Keratinocyte (primary cell): ENCODE measurements around the gene ATP1A1. TPM values are rescaled to one million over a fixed set of nuclear protein-coding genes. Genes with fewer than 3 reads are reported as not detected.

ENCODE experiments used
- DNase-seq: peaks from one replicate; pipeline ENCODE4 v3.0.0-alpha.2; 2011; ENCODE audit warnings: low read depth, missing footprints, low spot score
- FAIRE-seq: peaks from 2 replicates; lab custom pipeline; 2011; peaks lifted over from hg19 to GRCh38; lab: Jason Lieb, UNC
- H2AFZ ChIP-seq: 2 replicates; pipeline ENCODE4 v1.6.0; 2012; ENCODE audit warnings: low read length, control low read depth, inconsistent platforms; ENCODE audit not compliant: control insufficient read depth
- H3K27ac ChIP-seq: 2 replicates; pipeline ENCODE4 v1.5.1; 2011; ENCODE audit warnings: low read length; ENCODE audit not compliant: control insufficient read depth, insufficient read depth
- H3K27me3 ChIP-seq: 3 replicates; pipeline ENCODE4 v1.6.0; 2011; ENCODE audit warnings: low read length; ENCODE audit not compliant: control insufficient read depth, insufficient read depth; ENCODE audit errors: extremely low read depth
- H3K36me3 ChIP-seq, 2 experiments: 2 replicates in 1 of 2; 3 replicates in 1 of 2; pipeline ENCODE4 v1.5.1; 2011; ENCODE audit warnings: low read length in 2 of 2, mild to moderate bottlenecking in 1 of 2; ENCODE audit not compliant: control insufficient read depth in 2 of 2, insufficient read depth in 2 of 2; ENCODE audit errors: extremely low read depth in 1 of 2
- H3K4me1 ChIP-seq: 3 replicates; pipeline ENCODE4 v1.5.1; 2011; ENCODE audit warnings: low read length; ENCODE audit not compliant: control insufficient read depth, insufficient read depth; ENCODE audit errors: extremely low read depth
- H3K4me2 ChIP-seq: 3 replicates; pipeline ENCODE4 v1.6.0; 2011; ENCODE audit warnings: low read depth, low read length; ENCODE audit not compliant: control insufficient read depth, insufficient read depth; ENCODE audit errors: extremely low read depth
- H3K4me3 ChIP-seq, 3 experiments: fragments of 200-600 bp in 1 of 3; sonication (generic) in 1 of 3; 2 replicates in 2 of 3; 3 replicates in 1 of 3; pipeline ENCODE4 v1.5.1; 2011 to 2016; ENCODE audit warnings: low read length in 3 of 3, mild to moderate bottlenecking in 3 of 3, control low read depth in 2 of 3, inconsistent platforms in 1 of 3, low read depth in 1 of 3, mixed read lengths in 1 of 3, mixed run types in 1 of 3, moderate library complexity in 1 of 3; ENCODE audit not compliant: control insufficient read depth in 2 of 3, insufficient read depth in 2 of 3; ENCODE audit errors: extremely low read depth in 1 of 3
- H3K79me2 ChIP-seq: 2 replicates; pipeline ENCODE4 v1.6.0; 2012; ENCODE audit warnings: low read length; ENCODE audit not compliant: control insufficient read depth, insufficient read depth
- H3K9ac ChIP-seq: 3 replicates; pipeline ENCODE4 v1.6.0; 2011; ENCODE audit warnings: low read length; ENCODE audit not compliant: control insufficient read depth, insufficient read depth; ENCODE audit errors: extremely low read depth
- H3K9me1 ChIP-seq: 3 replicates; pipeline ENCODE4 v1.6.0; 2011; ENCODE audit warnings: low read length; ENCODE audit not compliant: control insufficient read depth, insufficient read depth; ENCODE audit errors: extremely low read depth
- H3K9me3 ChIP-seq: 2 replicates; pipeline ENCODE4 v1.5.1; 2012; ENCODE audit warnings: low read depth, low read length; ENCODE audit not compliant: control insufficient read depth
- H4K20me1 ChIP-seq: 3 replicates; pipeline ENCODE4 v1.6.0; 2011; ENCODE audit warnings: low read length; ENCODE audit not compliant: control insufficient read depth, insufficient read depth; ENCODE audit errors: extremely low read depth
- EZH2 ChIP-seq: IDR thresholded peaks from one replicate; pipeline ENCODE4 v1.6.1; 2012; ENCODE audit warnings: inconsistent platforms, mild to moderate bottlenecking, low read length, moderate library complexity
- dilution Hi-C: fragments of 300-500 bp; cut with MboI; formaldehyde crosslinking; loops from one replicate; pipeline ENCODE4 v1.7.0; 2020; ENCODE audit warnings: low sequenced_read_pairs; ENCODE audit not compliant: extremely low pct_ligation_motif_present
- polyA plus RNA-seq, 5 experiments: library from polyadenylated mRNA; depleted of rRNA in 3 of 5; stranded (reverse) in 3 of 5; stranded (forward) in 1 of 5; unstranded in 1 of 5; fragments of >200 nt; gene quantifications; 1 replicate in 1 of 5; 2 replicates in 3 of 5; 3 replicates in 1 of 5; pipeline versions ENCODE4 v1.2.1 to v1.2.3, GENCODE V29; 2011 to 2012; ENCODE audit warnings: missing spikeins in 2 of 5, low read depth in 1 of 5, low replicate concordance in 1 of 5
- TF ChIP-seq, protein P1 (sequence below), 3 experiments: IDR thresholded peaks in 1 of 3; conservative IDR thresholded peaks in 1 of 3; optimal IDR thresholded peaks in 1 of 3; 2 replicates in 2 of 3; 3 replicates in 1 of 3; pipeline versions ENCODE3 to v1.5.1; 2011; ENCODE audit warnings: low read length in 3 of 3, mild to moderate bottlenecking in 3 of 3, moderate library complexity in 2 of 3, control low read depth in 1 of 3, inconsistent platforms in 1 of 3; ENCODE audit not compliant: insufficient read depth in 2 of 3; ENCODE audit errors: extremely low read depth in 1 of 3

The ATP1A1 gene
- polyA plus RNA-seq, 1 donor (not counting 4 experiments of a cell fraction or from before 2014, with no cell fraction given), result 357 TPM

DNA sequence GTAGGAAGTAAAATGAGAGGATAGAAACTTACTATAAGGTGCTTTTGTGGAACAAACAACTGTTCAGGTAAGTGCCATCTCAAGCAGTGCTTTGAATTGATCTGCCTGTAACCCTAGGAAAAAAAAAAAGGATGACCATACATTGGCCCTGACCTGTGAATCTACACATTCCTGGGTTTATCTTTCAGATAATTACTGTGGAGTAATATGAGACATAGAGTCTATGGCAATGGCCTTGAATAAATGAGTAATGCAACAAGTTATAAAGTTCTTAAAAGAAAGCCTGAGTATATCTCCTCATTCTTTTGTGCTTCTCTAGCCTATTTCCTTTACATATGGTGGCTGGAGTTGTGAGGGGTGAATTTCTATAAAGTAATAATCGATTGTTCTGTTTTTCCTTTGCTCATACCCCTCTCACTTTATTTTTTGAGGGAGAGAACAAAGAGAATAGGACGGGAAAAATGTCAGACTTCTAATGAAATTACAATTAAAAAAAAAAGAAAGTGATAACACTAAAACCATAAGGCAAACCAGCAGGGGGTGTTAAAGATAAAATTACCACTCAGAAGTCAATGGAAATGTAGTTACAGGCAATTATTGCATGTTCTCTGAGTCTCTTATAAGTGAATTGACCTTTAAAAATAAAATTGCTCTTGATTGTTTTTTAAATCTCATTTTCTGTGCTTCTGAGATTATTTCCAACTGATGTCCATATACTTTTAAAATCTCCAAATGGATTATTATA lies 12.4 kb upstream of the ATP1A1 start:
- no peak for FAIRE-seq
- Histone ChIP-seq H3K9me1 (no peaks in the 10 kb centered on the region), H4K20me1 (no peaks in the 10 kb centered on the region), H3K79me2 (no peaks in the 10 kb centered on the region), H3K9me3 (no peaks in the 10 kb centered on the region), H3K4me1 (peaks cover 12% of the 10 kb centered on the region), H3K9ac (no peak overlapping the region), H3K27ac (no peak overlapping the region), H2AFZ (no peak overlapping the region), H3K36me3 (no peaks in the 10 kb centered on the region), H3K4me2 (no peak overlapping the region), H3K27me3 (no peaks in the 10 kb centered on the region), H3K4me3 (no peak overlapping the region)
- DNase-seq, result no peak
- TF ChIP-seq, protein P1, sequence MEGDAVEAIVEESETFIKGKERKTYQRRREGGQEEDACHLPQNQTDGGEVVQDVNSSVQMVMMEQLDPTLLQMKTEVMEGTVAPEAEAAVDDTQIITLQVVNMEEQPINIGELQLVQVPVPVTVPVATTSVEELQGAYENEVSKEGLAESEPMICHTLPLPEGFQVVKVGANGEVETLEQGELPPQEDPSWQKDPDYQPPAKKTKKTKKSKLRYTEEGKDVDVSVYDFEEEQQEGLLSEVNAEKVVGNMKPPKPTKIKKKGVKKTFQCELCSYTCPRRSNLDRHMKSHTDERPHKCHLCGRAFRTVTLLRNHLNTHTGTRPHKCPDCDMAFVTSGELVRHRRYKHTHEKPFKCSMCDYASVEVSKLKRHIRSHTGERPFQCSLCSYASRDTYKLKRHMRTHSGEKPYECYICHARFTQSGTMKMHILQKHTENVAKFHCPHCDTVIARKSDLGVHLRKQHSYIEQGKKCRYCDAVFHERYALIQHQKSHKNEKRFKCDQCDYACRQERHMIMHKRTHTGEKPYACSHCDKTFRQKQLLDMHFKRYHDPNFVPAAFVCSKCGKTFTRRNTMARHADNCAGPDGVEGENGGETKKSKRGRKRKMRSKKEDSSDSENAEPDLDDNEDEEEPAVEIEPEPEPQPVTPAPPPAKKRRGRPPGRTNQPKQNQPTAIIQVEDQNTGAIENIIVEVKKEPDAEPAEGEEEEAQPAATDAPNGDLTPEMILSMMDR (optimal IDR thresholded peaks at IDR 0.05 in 1 of 3, IDR thresholded peaks at IDR 0.05 in 1 of 3, conservative IDR thresholded peaks at IDR 0.05 in 1 of 3; ENCODE audit: extremely low read depth in 1 of 3, insufficient read depth in 2 of 3, low read length in 3 of 3), result peak in 1 of 3 experiments; percentile 23
- no peak for TF ChIP-seq EZH2
- dilution Hi-C loops, result no loop called here

DNA sequence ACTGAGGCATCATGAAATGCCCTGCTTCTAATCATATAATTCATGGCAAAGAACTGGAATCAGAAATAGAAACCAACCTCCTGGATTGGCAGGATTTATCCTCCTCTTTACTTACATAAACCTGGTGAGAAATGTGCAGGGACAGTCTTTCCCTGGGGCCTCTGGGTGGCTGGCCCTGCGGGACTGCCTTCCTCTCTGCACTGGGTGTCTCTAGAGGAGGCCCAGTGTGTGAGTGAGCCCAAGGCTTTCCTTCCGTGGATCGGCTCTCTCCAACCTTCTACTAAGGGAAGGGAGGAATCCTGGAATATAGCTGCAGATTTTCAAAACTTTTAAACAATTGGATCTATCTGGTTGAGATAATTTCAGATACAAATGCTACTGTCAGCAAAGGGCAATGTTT lies 11.4 kb upstream of the ATP1A1 start:
- peaks cover 12% of the 10 kb centered on the region for H3K4me1 ChIP-seq
- no peaks in the 10 kb centered on the region for H4K20me1 ChIP-seq
- no peak overlapping the region for H2AFZ ChIP-seq
- no peak for TF ChIP-seq EZH2
- TF ChIP-seq, protein P1 (optimal IDR thresholded peaks at IDR 0.05 in 1 of 3, IDR thresholded peaks at IDR 0.05 in 1 of 3, conservative IDR thresholded peaks at IDR 0.05 in 1 of 3; ENCODE audit: extremely low read depth in 1 of 3, insufficient read depth in 2 of 3, low read length in 3 of 3), result no peak
- no peak for FAIRE-seq
- no peak overlapping the region for H3K4me2 ChIP-seq
- no peaks in the 10 kb centered on the region for H3K9me3 ChIP-seq
- no peaks in the 10 kb centered on the region for H3K27me3 ChIP-seq
- no peak overlapping the region for H3K9ac ChIP-seq
- H3K79me2 ChIP-seq, result no peaks in the 10 kb centered on the region
- dilution Hi-C loops, result no loop called here
- no peak for DNase-seq
- no peaks in the 10 kb centered on the region for H3K9me1 ChIP-seq
- no peak overlapping the region for H3K4me3 ChIP-seq
- H3K36me3 ChIP-seq, result no peaks in the 10 kb centered on the region
- no peak overlapping the region for H3K27ac ChIP-seq
